ENCODE results near the gene IPPK.

- TF ChIP-seq CHD1 (IDR thresholded peaks at IDR 0.05; ENCODE audit: low read depth, low read length) (no peak), ASH2L (IDR thresholded peaks at IDR 0.05; ENCODE audit: low read length) (no peak), BCL11A (IDR thresholded peaks at IDR 0.05; ENCODE audit: low read depth in 2 of 2, low read length in 2 of 2) (no peak), CTCF (IDR thresholded peaks at IDR 0.05; ENCODE audit: control extremely low read depth in 1 of 3, insufficient read depth in 1 of 3, low read depth in 1 of 3, low read length in 3 of 3) (no peak), EZH2 (IDR thresholded peaks at IDR 0.05; ENCODE audit: low read depth, low read length, severe bottlenecking) (no peak), E2F6 (IDR thresholded peaks at IDR 0.05) (no peak), RNF2 (IDR thresholded peaks at IDR 0.05; ENCODE audit: borderline replicate concordance, low read depth, low read length, missing control alignments, poor library complexity, severe bottlenecking) (no peak), CEBPB (IDR thresholded peaks at IDR 0.05; ENCODE audit: low read depth, low read length) (no peak), SIN3A (conservative IDR thresholded peaks at IDR 0.05 in 1 of 2, IDR thresholded peaks at IDR 0.05 in 1 of 2; ENCODE audit: low read depth in 1 of 2, low read length in 2 of 2) (no peak)
Observed at GRCh38 chr9:92718086-92719001, 48.4 kb upstream of the IPPK start.

All from H1 (cell line).